Measurements from ENCODE around the gene SREK1. TPM values are rescaled to one million over a fixed set of nuclear protein-coding genes. Genes with fewer than 3 reads are reported as not detected.

SREK1 gene
- total RNA-seq, 1 experiment from 2014 or later, result 65.6 TPM

DNA sequence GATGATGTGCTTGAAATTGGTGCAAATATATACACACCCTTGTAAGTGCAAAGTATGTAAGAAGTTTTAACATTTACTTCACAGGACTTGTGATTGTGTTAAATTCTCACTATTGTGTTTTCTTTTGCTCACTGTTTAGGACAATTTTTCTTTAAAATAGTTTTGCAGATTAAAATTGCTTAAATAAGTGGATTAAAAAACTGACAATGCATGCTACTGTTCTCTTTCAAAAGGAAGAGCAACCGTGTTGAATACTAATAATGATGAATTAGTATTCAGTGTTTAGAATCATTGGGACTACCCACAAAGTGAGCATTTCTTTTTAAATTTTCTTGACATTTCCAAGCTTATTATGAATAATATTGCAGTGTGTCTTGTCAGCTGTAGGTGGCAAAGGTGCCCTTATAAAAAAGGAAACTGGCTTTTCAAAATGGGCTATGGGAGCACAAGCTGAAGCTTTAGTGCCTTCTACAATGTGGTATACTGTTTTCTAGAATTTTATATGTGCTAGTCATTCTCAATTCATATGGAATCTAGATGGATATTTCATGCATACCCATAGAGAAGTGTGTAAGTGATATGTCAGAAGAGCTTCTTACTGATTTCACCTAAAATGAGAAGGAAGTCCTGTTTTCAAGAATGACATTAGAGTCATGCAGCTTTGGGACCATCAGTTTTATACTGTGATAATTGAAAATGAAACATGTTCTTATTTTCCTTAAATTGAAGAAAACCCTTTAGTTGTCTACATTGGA is 35.4 kb downstream of the SREK1 start:
- BruUV-seq (replicated peaks), result no TSS peak
- DNase-seq (ENCODE audit: low read depth, low spot score), result no peak
- no peak for ATAC-seq
- H3K9me2 ChIP-seq (ENCODE audit: insufficient read depth), result no peaks in the 10 kb centered on the region
- peaks cover 43 to 58% of the 10 kb centered on the region in 2 experiments for H3K36me3 ChIP-seq (ENCODE audit: control insufficient read depth in 1 of 2, insufficient read depth in 2 of 2, low read length in 2 of 2)
- no peak overlapping the region for H3K4me3 ChIP-seq (replicated peaks in 1 of 2; ENCODE audit: low read depth in 1 of 2, low read length in 2 of 2)
- TF ChIP-seq, protein P1, sequence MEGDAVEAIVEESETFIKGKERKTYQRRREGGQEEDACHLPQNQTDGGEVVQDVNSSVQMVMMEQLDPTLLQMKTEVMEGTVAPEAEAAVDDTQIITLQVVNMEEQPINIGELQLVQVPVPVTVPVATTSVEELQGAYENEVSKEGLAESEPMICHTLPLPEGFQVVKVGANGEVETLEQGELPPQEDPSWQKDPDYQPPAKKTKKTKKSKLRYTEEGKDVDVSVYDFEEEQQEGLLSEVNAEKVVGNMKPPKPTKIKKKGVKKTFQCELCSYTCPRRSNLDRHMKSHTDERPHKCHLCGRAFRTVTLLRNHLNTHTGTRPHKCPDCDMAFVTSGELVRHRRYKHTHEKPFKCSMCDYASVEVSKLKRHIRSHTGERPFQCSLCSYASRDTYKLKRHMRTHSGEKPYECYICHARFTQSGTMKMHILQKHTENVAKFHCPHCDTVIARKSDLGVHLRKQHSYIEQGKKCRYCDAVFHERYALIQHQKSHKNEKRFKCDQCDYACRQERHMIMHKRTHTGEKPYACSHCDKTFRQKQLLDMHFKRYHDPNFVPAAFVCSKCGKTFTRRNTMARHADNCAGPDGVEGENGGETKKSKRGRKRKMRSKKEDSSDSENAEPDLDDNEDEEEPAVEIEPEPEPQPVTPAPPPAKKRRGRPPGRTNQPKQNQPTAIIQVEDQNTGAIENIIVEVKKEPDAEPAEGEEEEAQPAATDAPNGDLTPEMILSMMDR (IDR thresholded peaks at IDR 0.05 in 2 of 3, conservative IDR thresholded peaks at IDR 0.05 in 1 of 3; ENCODE audit: borderline replicate concordance in 1 of 3, insufficient read depth in 1 of 3, low read depth in 2 of 3, low read length in 2 of 3), result peak in 1 of 3 experiments; percentile 20; a peak in 1 of 6 replicates
- no peak for TF ChIP-seq CBX3 (IDR thresholded peaks at IDR 0.05; ENCODE audit: low read depth)
- no peaks in the 10 kb centered on the region for H3K27me3 ChIP-seq (ENCODE audit: insufficient read depth, low read length)
- intact Hi-C loops (cut with micrococcal nuclease), result no loop called here
- H3K27ac ChIP-seq (ENCODE audit: low read depth, low read length), result no peak overlapping the region
- H3K79me2 ChIP-seq (ENCODE audit: insufficient read depth, low read length), result peaks cover 36% of the 10 kb centered on the region
- H4K20me1 ChIP-seq (ENCODE audit: insufficient read depth), result peaks cover 12% of the 10 kb centered on the region; the same call in 1 of the 2 replicates
- no peaks in the 10 kb centered on the region for H3K9me3 ChIP-seq (ENCODE audit: control insufficient read depth in 1 of 2, insufficient read depth in 1 of 2, low read depth in 1 of 2, low read length in 2 of 2)
- POLR2A ChIA-PET, result no interaction called here
- RAD21 ChIA-PET (ENCODE audit: low non-redundant PET in 1 of 2, low total read pairs in 2 of 2, uncharacterized antibody in 2 of 2, unreplicated experiment in 2 of 2), result no interaction called here
- CTCF ChIA-PET, result interaction anchor here (0.9 kb wide), 1 partner anchor 8 kb away, joined by 5 read pairs; no protein-coding TSS in a partner anchor
- H3K9ac ChIP-seq (ENCODE audit: low read length), result no peak overlapping the region
- H3K4me2 ChIP-seq (ENCODE audit: low read length), result no peak overlapping the region
- H3K4me1 ChIP-seq (ENCODE audit: control insufficient read depth in 1 of 2, insufficient read depth in 2 of 2, low read length in 2 of 2), result no peaks in the 10 kb centered on the region
- H2AFZ ChIP-seq (ENCODE audit: low read depth, low read length, poor library complexity, severe bottlenecking), result no peak overlapping the region

- Histone ChIP-seq H3K36me3 (ENCODE audit: control insufficient read depth in 1 of 2, insufficient read depth in 2 of 2, low read length in 2 of 2) (peaks cover 33 to 49% of the 10 kb centered on the region in 2 experiments), H3K4me3 (replicated peaks in 1 of 2; ENCODE audit: low read depth in 1 of 2, low read length in 2 of 2) (no peak overlapping the region), H4K20me1 (ENCODE audit: insufficient read depth) (peaks cover 7% of the 10 kb centered on the region; the same call in 1 of the 2 replicates), H3K4me2 (ENCODE audit: low read length) (no peak overlapping the region), H3K9ac (ENCODE audit: low read length) (no peak overlapping the region), H3K9me2 (ENCODE audit: insufficient read depth) (no peaks in the 10 kb centered on the region), H3K9me3 (ENCODE audit: control insufficient read depth in 1 of 2, insufficient read depth in 1 of 2, low read depth in 1 of 2, low read length in 2 of 2) (no peaks in the 10 kb centered on the region), H3K4me1 (ENCODE audit: control insufficient read depth in 1 of 2, insufficient read depth in 2 of 2, low read length in 2 of 2) (no peaks in the 10 kb centered on the region), H2AFZ (ENCODE audit: low read depth, low read length, poor library complexity, severe bottlenecking) (no peak overlapping the region), H3K27ac (ENCODE audit: low read depth, low read length) (no peak overlapping the region), H3K79me2 (ENCODE audit: insufficient read depth, low read length) (peaks cover 26% of the 10 kb centered on the region), H3K27me3 (ENCODE audit: insufficient read depth, low read length) (no peaks in the 10 kb centered on the region)
- intact Hi-C loops (cut with micrococcal nuclease), result no loop called here
- DNase-seq (ENCODE audit: low read depth, low spot score) (no peak), ATAC-seq (no peak)
- BruUV-seq (replicated peaks), result no TSS peak
- CTCF ChIA-PET, result interaction anchor here (0.9 to 1.5 kb wide), 2 partner anchors 9 to 126 kb away, joined by 3 to 4 read pairs; no protein-coding TSS in a partner anchor
- POLR2A ChIA-PET, result no interaction called here
- RAD21 ChIA-PET (ENCODE audit: low non-redundant PET in 1 of 2, low total read pairs in 2 of 2, uncharacterized antibody in 2 of 2, unreplicated experiment in 2 of 2), result no interaction called here
- TF ChIP-seq, protein P1 (IDR thresholded peaks at IDR 0.05 in 2 of 3, conservative IDR thresholded peaks at IDR 0.05 in 1 of 3; ENCODE audit: borderline replicate concordance in 1 of 3, insufficient read depth in 1 of 3, low read depth in 2 of 3, low read length in 2 of 3), result no peak
- TF ChIP-seq ZFX (IDR thresholded peaks at IDR 0.05) (no peak), POLR2AphosphoS5 (IDR thresholded peaks at IDR 0.05; ENCODE audit: low read depth, low read length) (no peak), ZBTB33 (IDR thresholded peaks at IDR 0.05; ENCODE audit: extremely low read depth, insufficient replicate concordance, low read length) (no peak), YY1 (IDR thresholded peaks at IDR 0.05; ENCODE audit: extremely low read depth, insufficient replicate concordance, low read depth, low read length) (no peak), ELF1 (IDR thresholded peaks at IDR 0.05; ENCODE audit: borderline replicate concordance, low read depth) (no peak)
- TF ChIP-seq, protein P2, sequence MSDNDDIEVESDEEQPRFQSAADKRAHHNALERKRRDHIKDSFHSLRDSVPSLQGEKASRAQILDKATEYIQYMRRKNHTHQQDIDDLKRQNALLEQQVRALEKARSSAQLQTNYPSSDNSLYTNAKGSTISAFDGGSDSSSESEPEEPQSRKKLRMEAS (IDR thresholded peaks at IDR 0.05), result no peak
Observed at GRCh38 chr5:66180282-66181155, 36.4 kb downstream of the SREK1 start.
